ENCODE results near the gene TTLL9. TPM values are rescaled to one million over a fixed set of nuclear protein-coding genes. Genes with fewer than 3 reads are reported as not detected.

The TTLL9 gene
- polyA plus RNA-seq, 1 donor from 2014 or later = 8.0 TPM

- H3F3A ChIP-seq (ENCODE audit: insufficient read depth, low read length, poor library complexity, severe bottlenecking) = no peaks in the 10 kb centered on the region
- H2AFZ ChIP-seq (ENCODE audit: low read depth, low read length) = no peak overlapping the region
- no peak overlapping the region for H3K9ac ChIP-seq (ENCODE audit: low read length)
- H3K79me2 ChIP-seq (replicated peaks; ENCODE audit: insufficient read depth, low read length) = no peaks in the 10 kb centered on the region
- H3K4me2 ChIP-seq (ENCODE audit: low read length) = no peak overlapping the region
- H3K4me3 ChIP-seq (ENCODE audit: low read length) = no peak overlapping the region
- no peaks in the 10 kb centered on the region for H3K9me2 ChIP-seq (ENCODE audit: insufficient read depth, low read length)
- no peak overlapping the region for H3K27ac ChIP-seq (ENCODE audit: low read length)
- no peaks in the 10 kb centered on the region for H4K20me1 ChIP-seq (ENCODE audit: insufficient read depth)
- H3K36me3 ChIP-seq (ENCODE audit: insufficient read depth, low read length) = no peaks in the 10 kb centered on the region
- no peaks in the 10 kb centered on the region for H3K27me3 ChIP-seq (ENCODE audit: insufficient read depth, low read depth, low read length)
- no peaks in the 10 kb centered on the region for H3K9me3 ChIP-seq (ENCODE audit: low read length)
- TF ChIP-seq EZH2 (IDR thresholded peaks at IDR 0.05; ENCODE audit: borderline replicate concordance, insufficient read depth, low read length, poor library complexity, severe bottlenecking) (no peak), MXI1 (conservative IDR thresholded peaks at IDR 0.05; ENCODE audit: poor library complexity, severe bottlenecking) (no peak), CTCF (IDR thresholded peaks at IDR 0.05; ENCODE audit: poor library complexity, severe bottlenecking) (no peak)
Observed at GRCh38 chr20:31881945-31882344, 11.5 kb downstream of the TTLL9 start.

GRCh38 chr20:31883829-31884228 is 13.4 kb downstream of the TTLL9 start:
- Histone ChIP-seq H3K9me2 (ENCODE audit: insufficient read depth, low read length) (no peaks in the 10 kb centered on the region), H3K9me3 (ENCODE audit: low read length) (no peaks in the 10 kb centered on the region), H3K9ac (ENCODE audit: low read length) (no peak overlapping the region), H3K4me3 (ENCODE audit: low read length) (no peak overlapping the region), H3F3A (ENCODE audit: insufficient read depth, low read length, poor library complexity, severe bottlenecking) (no peaks in the 10 kb centered on the region), H3K36me3 (ENCODE audit: insufficient read depth, low read length) (no peaks in the 10 kb centered on the region), H3K27me3 (ENCODE audit: insufficient read depth, low read depth, low read length) (no peaks in the 10 kb centered on the region), H3K27ac (ENCODE audit: low read length) (no peak overlapping the region), H2AFZ (ENCODE audit: low read depth, low read length) (no peak overlapping the region), H4K20me1 (ENCODE audit: insufficient read depth) (no peaks in the 10 kb centered on the region), H3K4me2 (ENCODE audit: low read length) (no peak overlapping the region), H3K79me2 (replicated peaks; ENCODE audit: insufficient read depth, low read length) (no peaks in the 10 kb centered on the region)
- TF ChIP-seq POLR2AphosphoS5 (IDR thresholded peaks at IDR 0.05) (no peak), MXI1 (conservative IDR thresholded peaks at IDR 0.05; ENCODE audit: poor library complexity, severe bottlenecking) (no peak), TAF1 (IDR thresholded peaks at IDR 0.05; ENCODE audit: low read depth) (no peak), EZH2 (IDR thresholded peaks at IDR 0.05; ENCODE audit: borderline replicate concordance, insufficient read depth, low read length, poor library complexity, severe bottlenecking) (no peak), EP300 (conservative IDR thresholded peaks at IDR 0.05; ENCODE audit: poor library complexity, severe bottlenecking) (no peak), CTCF (IDR thresholded peaks at IDR 0.05; ENCODE audit: poor library complexity, severe bottlenecking) (no peak), RAD21 (conservative IDR thresholded peaks at IDR 0.05) (no peak), REST (IDR thresholded peaks at IDR 0.05; ENCODE audit: borderline replicate concordance) (no peak), SMC3 (conservative IDR thresholded peaks at IDR 0.05; ENCODE audit: poor library complexity) (no peak)

Measured in neural cell (in vitro differentiated cells).